IgD-negative memory B cell (primary cell): ENCODE data around the gene SRXN1. TPM values are rescaled to one million over a fixed set of nuclear protein-coding genes. Genes with fewer than 3 reads are reported as not detected.
A peak's percentile ranks its signal among the peaks of the same experiment; 100 is the strongest.

ENCODE experiments used
- H3K27ac Mint-ChIP-seq, 3 donors: one replicate each; pipeline ENCODE4 v1.8.0; 2020 to 2022; ENCODE audit warnings: mild to moderate bottlenecking in 3 of 3, mixed read lengths in 3 of 3, moderate library complexity in 1 of 3
- H3K27me3 Mint-ChIP-seq: one replicate; pipeline ENCODE4 v1.8.0; 2021; ENCODE audit warnings: mixed read lengths
- H3K36me3 Mint-ChIP-seq: one replicate; pipeline ENCODE4 v1.8.0; 2020; ENCODE audit warnings: mild to moderate bottlenecking, mixed read lengths
- H3K4me1 Mint-ChIP-seq, 3 donors: one replicate each; pipeline ENCODE4 v1.8.0; 2020 to 2022; ENCODE audit warnings: mixed read lengths in 3 of 3, mild to moderate bottlenecking in 1 of 3
- H3K4me3 Mint-ChIP-seq, 4 donors: one replicate each; pipeline ENCODE4 v1.8.0; 2020 to 2022; ENCODE audit warnings: mild to moderate bottlenecking in 4 of 4, mixed read lengths in 4 of 4, moderate library complexity in 3 of 4
- H3K9me3 Mint-ChIP-seq, 3 donors: one replicate each; pipeline ENCODE4 v1.8.0; 2020 to 2021; ENCODE audit warnings: mixed read lengths in 3 of 3, mild to moderate bottlenecking in 1 of 3
- polyA plus RNA-seq: library from polyadenylated mRNA; unstranded; fragments of 300-500 nt; fragmentation: Illumina TruSeq; gene quantifications from one replicate; pipeline ENCODE4 v1.2.3, GENCODE V29; 2021

The SRXN1 gene
- polyA plus RNA-seq, 1 donor from 2014 or later, result 5.5 TPM

GRCh38 chr20:668050-668449 is 15.1 kb upstream of the SRXN1 start:
- no peaks in the 10 kb centered on the region for H3K36me3 Mint-ChIP-seq
- H3K27ac Mint-ChIP-seq, result peak overlapping the region in 1 of 3 donors; percentile 53
- no peak overlapping the region for H3K4me3 Mint-ChIP-seq
- H3K4me1 Mint-ChIP-seq, result peaks cover 0 to 2% (median 2%) of the 10 kb centered on the region in 3 donors
- H3K27me3 Mint-ChIP-seq, result peaks cover 54% of the 10 kb centered on the region
- peaks cover 0 to 2% (median 0%) of the 10 kb centered on the region in 3 donors for H3K9me3 Mint-ChIP-seq

GRCh38 chr20:667351-668034 is 14.5 kb upstream of the SRXN1 start:
- H3K27me3 Mint-ChIP-seq, result peaks cover 55% of the 10 kb centered on the region
- H3K27ac Mint-ChIP-seq, result peak overlapping the region in 2 of 3 donors; percentile 8 to 53
- peaks cover 0 to 2% (median 2%) of the 10 kb centered on the region in 3 donors for H3K4me1 Mint-ChIP-seq
- peaks cover 0 to 2% (median 0%) of the 10 kb centered on the region in 3 donors for H3K9me3 Mint-ChIP-seq
- no peak overlapping the region for H3K4me3 Mint-ChIP-seq
- H3K36me3 Mint-ChIP-seq, result no peaks in the 10 kb centered on the region

- peaks cover 53% of the 10 kb centered on the region for H3K27me3 Mint-ChIP-seq
- H3K9me3 Mint-ChIP-seq, result peaks cover 0 to 2% (median 0%) of the 10 kb centered on the region in 3 donors
- no peaks in the 10 kb centered on the region for H3K36me3 Mint-ChIP-seq
- H3K4me1 Mint-ChIP-seq, result peaks cover 0 to 2% (median 2%) of the 10 kb centered on the region in 3 donors
- H3K4me3 Mint-ChIP-seq, result no peak overlapping the region
- H3K27ac Mint-ChIP-seq, result no peak overlapping the region
Observed at GRCh38 chr20:666877-667276, 13.9 kb upstream of the SRXN1 start.

GRCh38 chr20:665276-665675 is 12.3 kb upstream of the SRXN1 start:
- H3K27ac Mint-ChIP-seq, result no peak overlapping the region
- H3K4me1 Mint-ChIP-seq, result peaks cover 0 to 2% (median 2%) of the 10 kb centered on the region in 3 donors
- peaks cover 49% of the 10 kb centered on the region for H3K27me3 Mint-ChIP-seq
- H3K36me3 Mint-ChIP-seq, result no peaks in the 10 kb centered on the region
- H3K4me3 Mint-ChIP-seq, result no peak overlapping the region
- no peaks in the 10 kb centered on the region for H3K9me3 Mint-ChIP-seq

GRCh38 chr20:664576-664975 is 11.6 kb upstream of the SRXN1 start:
- peaks cover 0 to 2% (median 2%) of the 10 kb centered on the region in 3 donors for H3K4me1 Mint-ChIP-seq
- no peaks in the 10 kb centered on the region for H3K9me3 Mint-ChIP-seq
- H3K4me3 Mint-ChIP-seq, result peak overlapping the region in 2 of 4 donors; percentile 48 to 82
- H3K27me3 Mint-ChIP-seq, result peaks cover 54% of the 10 kb centered on the region
- H3K36me3 Mint-ChIP-seq, result no peaks in the 10 kb centered on the region
- H3K27ac Mint-ChIP-seq, result no peak overlapping the region

GRCh38 chr20:664151-664550 is 11.2 kb upstream of the SRXN1 start:
- no peak overlapping the region for H3K4me3 Mint-ChIP-seq
- H3K27ac Mint-ChIP-seq, result no peak overlapping the region
- peaks cover 58% of the 10 kb centered on the region for H3K27me3 Mint-ChIP-seq
- H3K4me1 Mint-ChIP-seq, result peaks cover 0 to 2% (median 2%) of the 10 kb centered on the region in 3 donors
- H3K9me3 Mint-ChIP-seq, result no peaks in the 10 kb centered on the region
- no peaks in the 10 kb centered on the region for H3K36me3 Mint-ChIP-seq

- Mint-ChIP-seq H3K27ac (no peak overlapping the region), H3K9me3 (no peaks in the 10 kb centered on the region), H3K4me3 (no peak overlapping the region), H3K36me3 (no peaks in the 10 kb centered on the region), H3K27me3 (peaks cover 61% of the 10 kb centered on the region), H3K4me1 (peaks cover 0 to 2% (median 2%) of the 10 kb centered on the region in 3 donors)
Observed at GRCh38 chr20:663315-664090, 10.5 kb upstream of the SRXN1 start.

GRCh38 chr20:662277-663192 is 9.5 kb upstream of the SRXN1 start:
- Mint-ChIP-seq H3K27ac (peak overlapping the region in 1 of 3 donors; percentile 64), H3K27me3 (peaks cover 58% of the 10 kb centered on the region), H3K9me3 (no peaks in the 10 kb centered on the region), H3K4me3 (peak overlapping the region in 1 of 4 donors; percentile 66), H3K4me1 (peaks cover 2 to 3% (median 2%) of the 10 kb centered on the region in 3 donors), H3K36me3 (no peaks in the 10 kb centered on the region)

GRCh38 chr20:661474-662270 is 8.7 kb upstream of the SRXN1 start:
- no peak overlapping the region for H3K27ac Mint-ChIP-seq
- no peak overlapping the region for H3K4me3 Mint-ChIP-seq
- no peaks in the 10 kb centered on the region for H3K36me3 Mint-ChIP-seq

GRCh38 chr20:658731-659291 is 5.8 kb upstream of the SRXN1 start:
- H3K27ac Mint-ChIP-seq, result no peak overlapping the region
- H3K4me3 Mint-ChIP-seq, result no peak overlapping the region
- H3K27me3 Mint-ChIP-seq, result peaks cover 36% of the 10 kb centered on the region
- peaks cover 2 to 9% (median 6%) of the 10 kb centered on the region in 3 donors for H3K4me1 Mint-ChIP-seq
- H3K36me3 Mint-ChIP-seq, result no peaks in the 10 kb centered on the region
- no peaks in the 10 kb centered on the region for H3K9me3 Mint-ChIP-seq

More at GRCh38 chr20:661474-662270, 8.7 kb upstream of the SRXN1 start:
- Mint-ChIP-seq H3K4me1 (peaks cover 2 to 3% (median 2%) of the 10 kb centered on the region in 3 donors), H3K27me3 (peaks cover 51% of the 10 kb centered on the region), H3K9me3 (no peaks in the 10 kb centered on the region)

GRCh38 chr20:658202-658601 is 5.2 kb upstream of the SRXN1 start:
- H3K9me3 Mint-ChIP-seq, result no peaks in the 10 kb centered on the region
- peaks cover 2 to 9% (median 9%) of the 10 kb centered on the region in 3 donors for H3K4me1 Mint-ChIP-seq
- H3K27me3 Mint-ChIP-seq, result peaks cover 36% of the 10 kb centered on the region

GRCh38 chr20:655726-656624 is 3.0 kb upstream of the SRXN1 start:
- H3K9me3 Mint-ChIP-seq, result no peaks in the 10 kb centered on the region
- peaks cover 11 to 19% (median 14%) of the 10 kb centered on the region in 3 donors for H3K4me1 Mint-ChIP-seq
- H3K27ac Mint-ChIP-seq, result no peak overlapping the region
- no peaks in the 10 kb centered on the region for H3K36me3 Mint-ChIP-seq
- H3K4me3 Mint-ChIP-seq, result peak overlapping the region in 1 of 4 donors; percentile 34
- peaks cover 23% of the 10 kb centered on the region for H3K27me3 Mint-ChIP-seq

More at GRCh38 chr20:658202-658601, 5.2 kb upstream of the SRXN1 start:
- H3K36me3 Mint-ChIP-seq, result no peaks in the 10 kb centered on the region
- no peak overlapping the region for H3K4me3 Mint-ChIP-seq
- no peak overlapping the region for H3K27ac Mint-ChIP-seq

GRCh38 chr20:654417-654750 is 1.4 kb upstream of the SRXN1 start:
- peaks cover 14 to 21% (median 19%) of the 10 kb centered on the region in 3 donors for H3K4me1 Mint-ChIP-seq
- H3K4me3 Mint-ChIP-seq, result peak overlapping the region; percentile 73 to 93 (median 80)
- no peaks in the 10 kb centered on the region for H3K36me3 Mint-ChIP-seq
- no peak overlapping the region for H3K27ac Mint-ChIP-seq
- H3K9me3 Mint-ChIP-seq, result no peaks in the 10 kb centered on the region
- peaks cover 11% of the 10 kb centered on the region for H3K27me3 Mint-ChIP-seq
